ENCODE results near the gene TAF1C. TPM values are rescaled to one million over a fixed set of nuclear protein-coding genes. Genes with fewer than 3 reads are reported as not detected.

The TAF1C gene
- total and polyA plus RNA-seq, 2 donors (not counting 3 experiments of a cell fraction or from before 2014, with no cell fraction given) = 57.2 to 77.6 TPM

DNA sequence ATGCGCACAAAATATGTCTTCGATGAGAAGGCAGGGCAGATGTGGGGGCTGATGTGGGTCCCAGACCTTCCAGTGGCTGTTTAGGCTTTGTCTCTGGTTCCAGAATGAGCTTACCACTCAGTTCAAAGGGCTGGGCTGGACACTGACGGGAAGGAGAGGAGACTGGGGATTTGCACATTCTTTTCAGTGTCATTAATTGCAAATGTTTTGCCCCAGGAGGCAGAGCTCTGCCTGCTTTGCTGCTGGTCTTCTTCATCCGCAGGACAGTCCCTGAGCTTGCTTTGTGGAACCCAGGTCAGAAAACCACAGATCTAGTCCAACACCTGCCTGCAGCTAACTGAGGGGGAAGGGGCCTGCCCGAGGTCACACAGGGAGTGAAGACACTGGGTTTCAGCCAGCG is 32.1 kb upstream of the TAF1C start:
- POLR2A ChIA-PET = no interaction called here
- H4K20me1 ChIP-seq (replicated peaks; ENCODE audit: control insufficient read depth, extremely low read depth, insufficient read depth, low read length) = no peaks in the 10 kb centered on the region
- no peaks in the 10 kb centered on the region for H3K4me1 ChIP-seq (ENCODE audit: control insufficient read depth, extremely low read depth, insufficient read depth, low read length)
- no peak for TF ChIP-seq GATA2 (IDR thresholded peaks at IDR 0.05; ENCODE audit: insufficient read depth, insufficient read length, low read depth, low read length)
- TF ChIP-seq JUN (IDR thresholded peaks at IDR 0.05; ENCODE audit: borderline replicate concordance, insufficient read depth, insufficient read length, low read depth) = no peak
- TF ChIP-seq, protein P1, sequence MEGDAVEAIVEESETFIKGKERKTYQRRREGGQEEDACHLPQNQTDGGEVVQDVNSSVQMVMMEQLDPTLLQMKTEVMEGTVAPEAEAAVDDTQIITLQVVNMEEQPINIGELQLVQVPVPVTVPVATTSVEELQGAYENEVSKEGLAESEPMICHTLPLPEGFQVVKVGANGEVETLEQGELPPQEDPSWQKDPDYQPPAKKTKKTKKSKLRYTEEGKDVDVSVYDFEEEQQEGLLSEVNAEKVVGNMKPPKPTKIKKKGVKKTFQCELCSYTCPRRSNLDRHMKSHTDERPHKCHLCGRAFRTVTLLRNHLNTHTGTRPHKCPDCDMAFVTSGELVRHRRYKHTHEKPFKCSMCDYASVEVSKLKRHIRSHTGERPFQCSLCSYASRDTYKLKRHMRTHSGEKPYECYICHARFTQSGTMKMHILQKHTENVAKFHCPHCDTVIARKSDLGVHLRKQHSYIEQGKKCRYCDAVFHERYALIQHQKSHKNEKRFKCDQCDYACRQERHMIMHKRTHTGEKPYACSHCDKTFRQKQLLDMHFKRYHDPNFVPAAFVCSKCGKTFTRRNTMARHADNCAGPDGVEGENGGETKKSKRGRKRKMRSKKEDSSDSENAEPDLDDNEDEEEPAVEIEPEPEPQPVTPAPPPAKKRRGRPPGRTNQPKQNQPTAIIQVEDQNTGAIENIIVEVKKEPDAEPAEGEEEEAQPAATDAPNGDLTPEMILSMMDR (IDR thresholded peaks at IDR 0.05; ENCODE audit: extremely low read depth in 1 of 2, insufficient read depth in 1 of 2, low read depth in 1 of 2, low read length in 2 of 2) = no peak
- no peak for TF ChIP-seq FOS (IDR thresholded peaks at IDR 0.05; ENCODE audit: borderline replicate concordance, insufficient read depth, low read length)
- TF ChIP-seq MYC (IDR thresholded peaks at IDR 0.05; ENCODE audit: low read depth, low read length) = no peak
- TF ChIP-seq EZH2 (IDR thresholded peaks at IDR 0.05; ENCODE audit: borderline replicate concordance, low read depth, low read length, severe bottlenecking) = no peak
- TF ChIP-seq, protein P2, sequence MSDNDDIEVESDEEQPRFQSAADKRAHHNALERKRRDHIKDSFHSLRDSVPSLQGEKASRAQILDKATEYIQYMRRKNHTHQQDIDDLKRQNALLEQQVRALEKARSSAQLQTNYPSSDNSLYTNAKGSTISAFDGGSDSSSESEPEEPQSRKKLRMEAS (IDR thresholded peaks at IDR 0.05; ENCODE audit: insufficient read depth, insufficient read length) = no peak
- no peak for TF ChIP-seq POLR2AphosphoS5 (IDR thresholded peaks at IDR 0.05; ENCODE audit: insufficient read depth, low read depth, low read length)
- TF ChIP-seq POLR2A (IDR thresholded peaks at IDR 0.05; ENCODE audit: low read depth, low read length) = no peak
- H3K36me3 ChIP-seq (ENCODE audit: control insufficient read depth in 2 of 2, extremely low read depth in 1 of 2, insufficient read depth in 2 of 2, low read length in 2 of 2) = no peaks in the 10 kb centered on the region
- no peak for FAIRE-seq
- H2AFZ ChIP-seq (ENCODE audit: low read depth, low read length) = no peak overlapping the region
- H3K27ac ChIP-seq (ENCODE audit: insufficient read depth, low read depth, low read length) = no peak overlapping the region
- H3K4me3 ChIP-seq (replicated peaks in 1 of 3; ENCODE audit: insufficient read depth in 1 of 3, low read depth in 1 of 3, low read length in 3 of 3) = no peak overlapping the region
- H3K27me3 ChIP-seq (ENCODE audit: control insufficient read depth in 2 of 2, insufficient read depth in 2 of 2, low read length in 2 of 2) = peaks cover 5 to 6% of the 10 kb centered on the region in 2 experiments
- no peaks in the 10 kb centered on the region for H3K9me3 ChIP-seq (replicated peaks; ENCODE audit: control insufficient read depth, insufficient read depth, low read length)
- dilution Hi-C loops (cut with MboI; ENCODE audit: extremely low pct_ligation_motif_present, low sequenced_read_pairs) = no loop called here
- DNase-seq (ENCODE audit: low read depth, low spot score) = no peak
- no TSS peak for BruUV-seq (replicated peaks)
- CTCF ChIA-PET = interaction anchor here (1.5 kb wide), 1 partner anchor 32 kb away, joined by 5 read pairs; the partner anchor contains the start of gene TAF1C
- no peak overlapping the region for H3K4me2 ChIP-seq (ENCODE audit: insufficient read depth, low read length)
- no peaks in the 10 kb centered on the region for H3K9me1 ChIP-seq (replicated peaks; ENCODE audit: control insufficient read depth, extremely low read depth, insufficient read depth, low read length)
- no peak overlapping the region for H3K9ac ChIP-seq (replicated peaks; ENCODE audit: extremely low read depth, insufficient read depth, low read length)
- H3K79me2 ChIP-seq (ENCODE audit: control insufficient read depth, insufficient read depth, low read length) = no peaks in the 10 kb centered on the region
- intact Hi-C loops (cut with micrococcal nuclease) = no loop called here

Measured in endothelial cell of umbilical vein (primary cell).